ENCODE measurements around the gene PLPPR3. TPM values are rescaled to one million over a fixed set of nuclear protein-coding genes. Genes with fewer than 3 reads are reported as not detected.

The PLPPR3 gene
- total and polyA plus RNA-seq, 2 experiments from 2014 or later, result 65.7 to 88.2 TPM

- TF ChIP-seq, protein P1, sequence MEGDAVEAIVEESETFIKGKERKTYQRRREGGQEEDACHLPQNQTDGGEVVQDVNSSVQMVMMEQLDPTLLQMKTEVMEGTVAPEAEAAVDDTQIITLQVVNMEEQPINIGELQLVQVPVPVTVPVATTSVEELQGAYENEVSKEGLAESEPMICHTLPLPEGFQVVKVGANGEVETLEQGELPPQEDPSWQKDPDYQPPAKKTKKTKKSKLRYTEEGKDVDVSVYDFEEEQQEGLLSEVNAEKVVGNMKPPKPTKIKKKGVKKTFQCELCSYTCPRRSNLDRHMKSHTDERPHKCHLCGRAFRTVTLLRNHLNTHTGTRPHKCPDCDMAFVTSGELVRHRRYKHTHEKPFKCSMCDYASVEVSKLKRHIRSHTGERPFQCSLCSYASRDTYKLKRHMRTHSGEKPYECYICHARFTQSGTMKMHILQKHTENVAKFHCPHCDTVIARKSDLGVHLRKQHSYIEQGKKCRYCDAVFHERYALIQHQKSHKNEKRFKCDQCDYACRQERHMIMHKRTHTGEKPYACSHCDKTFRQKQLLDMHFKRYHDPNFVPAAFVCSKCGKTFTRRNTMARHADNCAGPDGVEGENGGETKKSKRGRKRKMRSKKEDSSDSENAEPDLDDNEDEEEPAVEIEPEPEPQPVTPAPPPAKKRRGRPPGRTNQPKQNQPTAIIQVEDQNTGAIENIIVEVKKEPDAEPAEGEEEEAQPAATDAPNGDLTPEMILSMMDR (IDR thresholded peaks at IDR 0.05; ENCODE audit: low read depth, low read length), result no peak
- Histone ChIP-seq H3K4me3 (no peak overlapping the region), H3K9me3 (ENCODE audit: low read depth) (no peaks in the 10 kb centered on the region), H3K27me3 (no peaks in the 10 kb centered on the region), H3K27ac (no peak overlapping the region), H3K4me1 (ENCODE audit: low read depth) (no peaks in the 10 kb centered on the region), H3K36me3 (no peaks in the 10 kb centered on the region)
- no peak for DNase-seq (ENCODE audit: low read depth in 1 of 2, low spot score in 1 of 2)
Measured at GRCh38 chr19:763181-763580, 58.6 kb downstream of the PLPPR3 start.

Other genes with a start within 250 kb of the PLPPR3 start
- 826 and 1,015 TPM in 2 replicates for gene BSG, start 249.4 kb downstream of the PLPPR3 start, total RNA-seq
- gene BSG, start 249.4 kb downstream of the PLPPR3 start, polyA plus RNA-seq, result 976 and 1,204 TPM in 2 replicates
- gene HCN2, start 232.1 kb downstream of the PLPPR3 start, total RNA-seq, result 1.0 and 2.3 TPM in 2 replicates
- gene HCN2, start 232.1 kb downstream of the PLPPR3 start, polyA plus RNA-seq, result 0.34 and 0.46 TPM in 2 replicates
- 82.6 and 121 TPM in 2 replicates for gene POLRMT, start 188.4 kb downstream of the PLPPR3 start, total RNA-seq
- 103 and 120 TPM in 2 replicates for gene POLRMT, start 188.4 kb downstream of the PLPPR3 start, polyA plus RNA-seq
- gene FGF22, start 182.1 kb downstream of the PLPPR3 start, total RNA-seq, result not detected in 2 replicates
- gene FGF22, start 182.1 kb downstream of the PLPPR3 start, polyA plus RNA-seq, result 0.92 TPM in 1 of 2 replicates, not detected in the other
- gene RNF126, start 158.7 kb downstream of the PLPPR3 start, total RNA-seq, result 76.6 and 78.5 TPM in 2 replicates
- gene RNF126, start 158.7 kb downstream of the PLPPR3 start, polyA plus RNA-seq, result 88.7 and 92.1 TPM in 2 replicates
- 44.4 and 46.9 TPM in 2 replicates for gene FSTL3, start 145.6 kb downstream of the PLPPR3 start, total RNA-seq
- gene FSTL3, start 145.6 kb downstream of the PLPPR3 start, polyA plus RNA-seq, result 33.0 and 34.7 TPM in 2 replicates
- not detected in 2 replicates for gene PRSS57, start 126.5 kb downstream of the PLPPR3 start, total RNA-seq
- 0.22 TPM in 1 of 2 replicates, not detected in the other for gene PRSS57, start 126.5 kb downstream of the PLPPR3 start, polyA plus RNA-seq
- 63.5 and 105 TPM in 2 replicates for gene PALM, start 113.0 kb downstream of the PLPPR3 start, total RNA-seq
- 23.0 and 33.0 TPM in 2 replicates for gene PALM, start 113.0 kb downstream of the PLPPR3 start, polyA plus RNA-seq
- gene MISP, start 70.8 kb downstream of the PLPPR3 start, total RNA-seq, result 0.18 and 1.2 TPM in 2 replicates
- not detected in 2 replicates for gene MISP, start 70.8 kb downstream of the PLPPR3 start, polyA plus RNA-seq
- gene PTBP1, start 24.5 kb downstream of the PLPPR3 start, total RNA-seq, result 92.0 and 92.7 TPM in 2 replicates
- gene PTBP1, start 24.5 kb downstream of the PLPPR3 start, polyA plus RNA-seq, result 110 and 111 TPM in 2 replicates
- gene AZU1, start 5.9 kb upstream of the PLPPR3 start, total RNA-seq, result 1.4 and 5.7 TPM in 2 replicates
- gene AZU1, start 5.9 kb upstream of the PLPPR3 start, polyA plus RNA-seq, result 1.5 and 5.6 TPM in 2 replicates
- gene PRTN3, start 19.0 kb upstream of the PLPPR3 start, total RNA-seq, result 0.60 TPM in 1 of 2 replicates, not detected in the other
- 0.44 and 0.57 TPM in 2 replicates for gene PRTN3, start 19.0 kb upstream of the PLPPR3 start, polyA plus RNA-seq
- gene ELANE, start 30.3 kb upstream of the PLPPR3 start, total RNA-seq, result not detected in 2 replicates
- not detected in 2 replicates for gene ELANE, start 30.3 kb upstream of the PLPPR3 start, polyA plus RNA-seq
- gene CFD, start 37.7 kb upstream of the PLPPR3 start, total RNA-seq, result 1.6 and 2.9 TPM in 2 replicates
- 3.1 and 6.5 TPM in 2 replicates for gene CFD, start 37.7 kb upstream of the PLPPR3 start, polyA plus RNA-seq
- gene MED16, start 71.2 kb upstream of the PLPPR3 start, total RNA-seq, result 61.9 and 67.2 TPM in 2 replicates
- 104 and 145 TPM in 2 replicates for gene MED16, start 71.2 kb upstream of the PLPPR3 start, polyA plus RNA-seq
- gene RNU6-9, start 71.5 kb upstream of the PLPPR3 start, total RNA-seq, result not detected in 2 replicates
- not detected in 2 replicates for gene RNU6-9, start 71.5 kb upstream of the PLPPR3 start, polyA plus RNA-seq
- gene R3HDM4, start 91.3 kb upstream of the PLPPR3 start, total RNA-seq, result 60.3 and 66.2 TPM in 2 replicates
- 82.1 and 86.7 TPM in 2 replicates for gene R3HDM4, start 91.3 kb upstream of the PLPPR3 start, polyA plus RNA-seq
- gene KISS1R, start 95.4 kb upstream of the PLPPR3 start, total RNA-seq, result 0.46 and 1.2 TPM in 2 replicates
- 1.9 and 3.2 TPM in 2 replicates for gene KISS1R, start 95.4 kb upstream of the PLPPR3 start, polyA plus RNA-seq
- 59.7 and 62.3 TPM in 2 replicates for gene ARID3A, start 104.1 kb upstream of the PLPPR3 start, total RNA-seq
- 39.1 and 48.7 TPM in 2 replicates for gene ARID3A, start 104.1 kb upstream of the PLPPR3 start, polyA plus RNA-seq
- gene WDR18, start 162.4 kb upstream of the PLPPR3 start, total RNA-seq, result 136 and 143 TPM in 2 replicates
- gene WDR18, start 162.4 kb upstream of the PLPPR3 start, polyA plus RNA-seq, result 241 and 262 TPM in 2 replicates
- 5.4 and 8.5 TPM in 2 replicates for gene GRIN3B, start 178.5 kb upstream of the PLPPR3 start, total RNA-seq
- 3.0 and 4.9 TPM in 2 replicates for gene GRIN3B, start 178.5 kb upstream of the PLPPR3 start, polyA plus RNA-seq
- gene TMEM259, start 199.2 kb upstream of the PLPPR3 start, total RNA-seq, result 228 and 370 TPM in 2 replicates
- gene TMEM259, start 199.2 kb upstream of the PLPPR3 start, polyA plus RNA-seq, result 403 and 445 TPM in 2 replicates
- not detected in 2 replicates for gene RNU6-2, start 199.6 kb upstream of the PLPPR3 start, total RNA-seq
- not detected in 2 replicates for gene RNU6-2, start 199.6 kb upstream of the PLPPR3 start, polyA plus RNA-seq
- 158 TPM in 2 replicates for gene CNN2, start 204.7 kb upstream of the PLPPR3 start, total RNA-seq
- gene CNN2, start 204.7 kb upstream of the PLPPR3 start, polyA plus RNA-seq, result 183 and 185 TPM in 2 replicates
- 43.6 and 44.0 TPM in 2 replicates for gene ABCA7, start 218.2 kb upstream of the PLPPR3 start, total RNA-seq
- 36.8 and 60.4 TPM in 2 replicates for gene ABCA7, start 218.2 kb upstream of the PLPPR3 start, polyA plus RNA-seq
- 88.6 and 133 TPM in 2 replicates for gene ARHGAP45, start 245.2 kb upstream of the PLPPR3 start, total RNA-seq
- gene ARHGAP45, start 245.2 kb upstream of the PLPPR3 start, polyA plus RNA-seq, result 39.3 and 67.5 TPM in 2 replicates

Measured in cardiac muscle cell (in vitro differentiated cells and primary cell).